GM12873 (cell line): ENCODE results near the gene ERC2.

Experiments used
- CTCF ChIP-seq: IDR thresholded peaks from 2 replicates; pipeline ENCODE4 v1.5.1; 2012; ENCODE audit warnings: low read depth, mild to moderate bottlenecking, moderate library complexity, low read length, control low read depth; ENCODE audit not compliant: insufficient read depth; ENCODE audit errors: missing control alignments

The ERC2 gene

GRCh38 chr3:56110886-56111285 lies 357.4 kb downstream of the ERC2 start:
- TF ChIP-seq CTCF: no peak

- no peak for TF ChIP-seq CTCF
These were observed 361.1 kb downstream of the ERC2 start for GRCh38 chr3:56107157-56107556.

- no peak for TF ChIP-seq CTCF
These were observed 366.2 kb downstream of the ERC2 start for GRCh38 chr3:56102032-56102431.

- no peak for TF ChIP-seq CTCF
These were observed 366.7 kb downstream of the ERC2 start for GRCh38 chr3:56101576-56101975.

GRCh38 chr3:56096999-56097398 lies 371.3 kb downstream of the ERC2 start:
- no peak for TF ChIP-seq CTCF

- no peak for TF ChIP-seq CTCF
These were observed 374.1 kb downstream of the ERC2 start for GRCh38 chr3:56094170-56094569.

- no peak for TF ChIP-seq CTCF
These were observed 378.5 kb downstream of the ERC2 start for GRCh38 chr3:56089739-56090138.
